K562 (cell line): Measurements from ENCODE around the gene HIVEP3.

Source experiments
- BRD4 ChIP-seq: fragments of 200-600 bp; sonication (generic); IDR thresholded peaks from 2 replicates; pipeline ENCODE4 v1.6.1; 2017; ENCODE audit warnings: inconsistent platforms
- EGR1 ChIP-seq: fragments of 450-650 bp; conservative IDR thresholded peaks from 2 replicates; pipeline ENCODE4 v1.6.1; 2017; ENCODE audit warnings: mild to moderate bottlenecking
- JUN ChIP-seq, 2 experiments: sonication (generic) in 1 of 2; formaldehyde crosslinking in 1 of 2; IDR thresholded peaks; 2 replicates each; pipeline versions ENCODE4 v1.6.1 to v1.8.0; 2012 to 2022; ENCODE audit warnings: borderline replicate concordance in 2 of 2, mild to moderate bottlenecking in 2 of 2, improper control_type of control experiment in 1 of 2, low read depth in 1 of 2, low read length in 1 of 2, missing genetic modification reagents in 1 of 2
- MEF2D ChIP-seq: conservative IDR thresholded peaks from 2 replicates; pipeline ENCODE4 v1.6.1; 2016; ENCODE audit warnings: low read depth, missing genetic modification characterization, missing compliant biosample characterization
- MTF1 ChIP-seq: fragments of 250-450 bp; sonication (Bioruptor Pico); IDR thresholded peaks from 2 replicates; pipeline ENCODE4 v1.9.0; 2021; ENCODE audit warnings: moderate library complexity, mild to moderate bottlenecking, inconsistent platforms, borderline replicate concordance
- MYNN ChIP-seq, 2 experiments: sonication (generic); formaldehyde crosslinking in 1 of 2; IDR thresholded peaks; 2 replicates each; pipeline versions ENCODE4 v1.5.0 to v1.6.1; 2016 to 2020; ENCODE audit warnings: antibody characterized with exemption in 1 of 2, missing genetic modification reagents in 1 of 2
- NR3C1 ChIP-seq: sonication (generic); formaldehyde crosslinking; IDR thresholded peaks from 2 replicates; pipeline ENCODE4 v1.8.1; 2022; ENCODE audit warnings: missing genetic modification reagents
- SMAD4 ChIP-seq: fragments of 250-450 bp; sonication (Bioruptor Pico); conservative IDR thresholded peaks from 2 replicates; pipeline ENCODE4 v1.8.0; 2021; ENCODE audit warnings: inconsistent platforms, mild to moderate bottlenecking, moderate library complexity
- SNRNP70 ChIP-seq: fragments of 200-400 bp; formaldehyde crosslinking; optimal IDR thresholded peaks from 2 replicates; pipeline ENCODE3; 2017; ENCODE audit warnings: low read depth, low read length
- ZNF785 ChIP-seq: fragments of 250-450 bp; sonication (Bioruptor Pico); IDR thresholded peaks from 2 replicates; pipeline ENCODE4 v1.4.0; 2020; ENCODE audit warnings: mild to moderate bottlenecking
- TF ChIP-seq, protein P1 (sequence below): fragments of 450-650 bp; IDR thresholded peaks from 2 replicates; pipeline ENCODE4 v1.6.1; 2016; ENCODE audit warnings: antibody characterized with exemption
- TF ChIP-seq, protein P2 (sequence below), 3 experiments: IDR thresholded peaks in 2 of 3; conservative IDR thresholded peaks in 1 of 3; 2 replicates each; pipeline ENCODE4 v1.5.1; 2011 to 2012; ENCODE audit warnings: low read length in 3 of 3, mild to moderate bottlenecking in 3 of 3, control low read depth in 2 of 3, improper control_type of control experiment in 1 of 3, inconsistent platforms in 1 of 3, low read depth in 1 of 3, mixed read lengths in 1 of 3, moderate library complexity in 1 of 3; ENCODE audit not compliant: insufficient read depth in 2 of 3

DNA sequence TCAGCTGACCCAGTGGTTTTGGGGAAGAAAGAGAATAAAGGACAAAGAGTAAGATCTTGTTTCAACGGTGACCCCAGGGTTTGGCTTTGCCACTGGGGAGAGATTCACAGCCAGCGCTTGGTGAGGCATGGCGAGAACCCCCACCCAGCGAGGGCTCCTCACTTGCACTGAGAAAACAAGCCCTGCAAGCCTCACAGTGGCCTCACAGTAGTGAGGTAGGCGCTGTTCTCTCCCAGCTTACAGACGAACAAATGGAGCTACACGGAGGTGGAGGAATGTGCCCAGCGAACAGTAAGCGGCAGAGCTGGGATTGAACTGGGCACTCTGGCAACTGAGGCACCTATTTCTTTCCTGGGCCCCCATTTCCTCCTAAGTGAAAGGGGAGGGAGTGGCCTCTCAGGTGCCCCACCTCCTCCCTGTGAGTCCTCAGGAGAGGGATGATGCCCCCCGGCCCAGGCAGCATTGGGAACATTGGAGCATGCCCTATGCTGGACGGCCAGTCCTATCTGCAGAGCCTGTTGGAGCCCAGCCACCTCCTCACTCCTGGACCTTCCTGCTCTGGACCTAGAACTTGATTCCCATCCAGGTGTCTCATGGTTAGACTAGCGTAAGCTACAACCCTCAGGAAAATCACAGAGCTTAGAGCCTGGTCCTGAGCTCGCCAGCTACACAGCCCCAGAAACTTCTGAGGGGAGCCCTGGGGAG is 360.8 kb downstream of the HIVEP3 start:
- TF ChIP-seq SNRNP70 (no peak), ZNF785 (CRISPR knock-in tag) (no peak), BRD4 (no peak), MEF2D (tag) (no peak), SMAD4 (CRISPR knock-in tag) (no peak), MTF1 (CRISPR knock-in tag) (no peak), JUN (IDR thresholded peaks at IDR 0.05; ENCODE audit: borderline replicate concordance, low read depth, low read length) (no peak), JUN (CRISPR knock-in tag; IDR thresholded peaks at IDR 0.05; ENCODE audit: borderline replicate concordance) (no peak), NR3C1 (no peak), MYNN (IDR thresholded peaks at IDR 0.05) (no peak), MYNN (CRISPR knock-in tag; IDR thresholded peaks at IDR 0.05) (no peak), EGR1 (no peak)
- TF ChIP-seq, protein P1, sequence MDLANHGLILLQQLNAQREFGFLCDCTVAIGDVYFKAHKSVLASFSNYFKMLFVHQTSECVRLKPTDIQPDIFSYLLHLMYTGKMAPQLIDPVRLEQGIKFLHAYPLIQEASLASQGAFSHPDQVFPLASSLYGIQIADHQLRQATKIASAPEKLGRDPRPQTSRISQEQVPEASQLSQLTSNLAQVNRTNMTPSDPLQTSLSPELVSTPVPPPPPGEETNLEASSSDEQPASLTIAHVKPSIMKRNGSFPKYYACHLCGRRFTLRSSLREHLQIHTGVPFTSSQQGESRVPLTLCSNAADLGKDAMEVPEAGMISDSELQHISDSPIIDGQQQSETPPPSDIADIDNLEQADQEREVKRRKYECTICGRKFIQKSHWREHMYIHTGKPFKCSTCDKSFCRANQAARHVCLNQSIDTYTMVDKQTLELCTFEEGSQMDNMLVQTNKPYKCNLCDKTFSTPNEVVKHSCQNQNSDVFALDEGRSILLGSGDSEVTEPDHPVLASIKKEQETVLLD = no peak
- TF ChIP-seq, protein P2, sequence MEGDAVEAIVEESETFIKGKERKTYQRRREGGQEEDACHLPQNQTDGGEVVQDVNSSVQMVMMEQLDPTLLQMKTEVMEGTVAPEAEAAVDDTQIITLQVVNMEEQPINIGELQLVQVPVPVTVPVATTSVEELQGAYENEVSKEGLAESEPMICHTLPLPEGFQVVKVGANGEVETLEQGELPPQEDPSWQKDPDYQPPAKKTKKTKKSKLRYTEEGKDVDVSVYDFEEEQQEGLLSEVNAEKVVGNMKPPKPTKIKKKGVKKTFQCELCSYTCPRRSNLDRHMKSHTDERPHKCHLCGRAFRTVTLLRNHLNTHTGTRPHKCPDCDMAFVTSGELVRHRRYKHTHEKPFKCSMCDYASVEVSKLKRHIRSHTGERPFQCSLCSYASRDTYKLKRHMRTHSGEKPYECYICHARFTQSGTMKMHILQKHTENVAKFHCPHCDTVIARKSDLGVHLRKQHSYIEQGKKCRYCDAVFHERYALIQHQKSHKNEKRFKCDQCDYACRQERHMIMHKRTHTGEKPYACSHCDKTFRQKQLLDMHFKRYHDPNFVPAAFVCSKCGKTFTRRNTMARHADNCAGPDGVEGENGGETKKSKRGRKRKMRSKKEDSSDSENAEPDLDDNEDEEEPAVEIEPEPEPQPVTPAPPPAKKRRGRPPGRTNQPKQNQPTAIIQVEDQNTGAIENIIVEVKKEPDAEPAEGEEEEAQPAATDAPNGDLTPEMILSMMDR (IDR thresholded peaks at IDR 0.05 in 2 of 3, conservative IDR thresholded peaks at IDR 0.05 in 1 of 3; ENCODE audit: insufficient read depth in 2 of 3, low read depth in 1 of 3, low read length in 3 of 3) = no peak
